Psoas muscle (tissue), 8 donors: ENCODE results near the gene LHFPL4. TPM values are rescaled to one million over a fixed set of nuclear protein-coding genes. Genes with fewer than 3 reads are reported as not detected.
"Not testable (repeated sequence)": the region's sequence is repeated elsewhere in the genome, so short reads cannot be mapped to it uniquely, and the experiment has no call there.

Experiments used
- ATAC-seq, 4 donors: fragments of 200-7000 bp; cut with Tn5 transposase; one replicate each; pipeline ENCODE4 v1.9.1; 2020; ENCODE audit warnings: moderate library complexity in 3 of 4, mild to moderate bottlenecking in 2 of 4
- DNase-seq, 2 donors: peaks; one replicate each; pipeline ENCODE4 v3.0.0-alpha.2; 2020
- H3K27ac ChIP-seq: fragments of 200-600 bp; one replicate; pipeline ENCODE4 v1.8.0; 2022
- H3K27me3 ChIP-seq, 3 donors: fragments of 200-600 bp in 1 of 3; one replicate each; pipeline versions ENCODE4 v1.6.1 to v1.8.0; 2013 to 2022; ENCODE audit warnings: low read length in 2 of 3, mild to moderate bottlenecking in 2 of 3, moderate library complexity in 1 of 3; ENCODE audit not compliant: insufficient read depth in 3 of 3
- H3K36me3 ChIP-seq, 2 donors: fragments of 200-600 bp in 1 of 2; one replicate each; pipeline versions ENCODE4 v1.6.1 to v1.8.0; 2013 to 2022; ENCODE audit warnings: low read depth in 1 of 2, mild to moderate bottlenecking in 1 of 2, moderate library complexity in 1 of 2; ENCODE audit not compliant: insufficient read depth in 1 of 2
- H3K4me1 ChIP-seq: fragments of 200-600 bp; one replicate; pipeline ENCODE4 v1.8.0; 2022
- H3K4me3 ChIP-seq: fragments of 200-600 bp; one replicate; pipeline ENCODE4 v1.8.0; 2022; ENCODE audit warnings: mild to moderate bottlenecking
- H3K9me3 ChIP-seq: fragments of 200-600 bp; one replicate; pipeline ENCODE4 v1.8.0; 2022
- CTCF ChIP-seq: fragments of 200-600 bp; IDR thresholded peaks from one replicate; pipeline ENCODE4 v1.8.0; 2022; ENCODE audit warnings: antibody characterized with exemption
- WGBS, 3 donors: extraction: QIAGEN DNeasy Blood & Tissue Kit; methylation state at CpG; one replicate each; pipeline versions ENCODE4 v1.1.6 to v1.1.7; 2013; 5-methylcytosine and 5-hydroxymethylcytosine counted together
- intact Hi-C, 2 donors: fragments of 100-400 bp; cut with DNase I; formaldehyde crosslinking; loops; one replicate each; pipeline versions ENCODE4 v1.11.0 to v1.14.2; 2022
- polyA plus RNA-seq, 3 donors: library from polyadenylated mRNA; stranded (reverse); fragments of 200-250 nt; gene quantifications; one replicate each; pipeline ENCODE4 v1.2.3, GENCODE V29; 2013
- total RNA-seq, 4 donors: library from RNA; stranded (reverse); fragmentation: NEBNext Ultra II Directional in 2 of 4; extraction: Animal tissue kit (Norgen Biotek cat#: 25700) in 2 of 4; gene quantifications; one replicate each; pipeline versions ENCODE4 v1.2.1 to v1.2.4, GENCODE V29; 2021 to 2023
- donor health status: healthy with polysubstance abuse.
- donor health status: DM: no; HTN: no; CAD: no; lungs with moderate emphysema.
- donor health status: Bipolar disorder and iron deficiency.
- donor health status: healthy.
- donor health status: DM: yes; HTN: yes; CAD: no.
- donor health status: DM: no; HTN: no; CAD: no.
- donor health status: DM: no; HTN: no; CAD: no.
- donor health status: DM: yes; HTN: yes; CAD: no.

Gene LHFPL4
- total and polyA plus RNA-seq, 7 donors = 0.01 TPM; not detected in 6

- DNase-seq = no peak
- TF ChIP-seq CTCF = no peak
- WGBS, 3 donors = 66% methylated on average over 3 of the region's 3 CpGs
- Histone ChIP-seq H3K36me3 (no peaks in the 10 kb centered on the region), H3K9me3 (peaks cover 6% of the 10 kb centered on the region), H3K4me3 (no peak overlapping the region), H3K4me1 (no peaks in the 10 kb centered on the region), H3K27ac (no peak overlapping the region), H3K27me3 (no peaks in the 10 kb centered on the region)
- intact Hi-C loops = no loop called here
- no peak for ATAC-seq
These were observed 28.7 kb upstream of the LHFPL4 start for GRCh38 chr3:9582332-9582731.

GRCh38 chr3:9581742-9582141 lies 28.1 kb upstream of the LHFPL4 start:
- no peak for ATAC-seq
- no peaks in the 10 kb centered on the region for H3K27me3 ChIP-seq
- H3K4me1 ChIP-seq = no peaks in the 10 kb centered on the region
- H3K4me3 ChIP-seq = no peak overlapping the region
- TF ChIP-seq CTCF = no peak
- no peak for DNase-seq
- no peak overlapping the region for H3K27ac ChIP-seq
- WGBS, 3 donors = 47 to 57% (median 51%) methylated on average over 2 of the region's 2 CpGs
- intact Hi-C loops = no loop called here
- H3K9me3 ChIP-seq = peaks cover 6% of the 10 kb centered on the region
- H3K36me3 ChIP-seq = no peaks in the 10 kb centered on the region

GRCh38 chr3:9569054-9569453 lies 15.4 kb upstream of the LHFPL4 start:
- no peak for TF ChIP-seq CTCF
- no peaks in the 10 kb centered on the region for H3K36me3 ChIP-seq
- peaks cover 0 to 4% (median 0%) of the 10 kb centered on the region in 3 donors for H3K27me3 ChIP-seq
- intact Hi-C loops = no loop called here
- peaks cover 18% of the 10 kb centered on the region for H3K9me3 ChIP-seq
- ATAC-seq (no peak), DNase-seq (no peak)
- no peak overlapping the region for H3K27ac ChIP-seq
- no peak overlapping the region for H3K4me3 ChIP-seq
- H3K4me1 ChIP-seq = no peaks in the 10 kb centered on the region
- 81 to 87% (median 83%) methylated on average over 1 of the region's 1 CpG for WGBS, 3 donors

GRCh38 chr3:9565316-9565715 lies 11.7 kb upstream of the LHFPL4 start:
- Histone ChIP-seq H3K36me3 (no peaks in the 10 kb centered on the region), H3K4me1 (no peaks in the 10 kb centered on the region), H3K4me3 (no peak overlapping the region), H3K27ac (no peak overlapping the region), H3K27me3 (peaks cover 0 to 3% (median 0%) of the 10 kb centered on the region in 3 donors), H3K9me3 (peaks cover 18% of the 10 kb centered on the region)
- ATAC-seq = no peak
- no peak for TF ChIP-seq CTCF
- 79 to 91% (median 87%) methylated on average over 2 of the region's 2 CpGs for WGBS, 3 donors
- DNase-seq = no peak
- intact Hi-C loops = no loop called here

- no peak for TF ChIP-seq CTCF
- ATAC-seq (no peak), DNase-seq (no peak)
- Histone ChIP-seq H3K27me3 (peaks cover 0 to 3% (median 0%) of the 10 kb centered on the region in 3 donors), H3K9me3 (peaks cover 18% of the 10 kb centered on the region), H3K36me3 (no peaks in the 10 kb centered on the region), H3K4me1 (no peaks in the 10 kb centered on the region), H3K4me3 (no peak overlapping the region), H3K27ac (no peak overlapping the region)
- WGBS, 3 donors = 68 to 80% (median 72%) methylated on average over 5 of the region's 5 CpGs
- intact Hi-C loops = no loop called here
These were observed 10.2 kb upstream of the LHFPL4 start for GRCh38 chr3:9563851-9564250.

GRCh38 chr3:9560056-9560455 lies 6.4 kb upstream of the LHFPL4 start:
- H3K27ac ChIP-seq, H3K4me3 ChIP-seq, H3K27me3 ChIP-seq, ATAC-seq, intact Hi-C loops, DNase-seq, H3K36me3 ChIP-seq, H3K9me3 ChIP-seq, H3K4me1 ChIP-seq: not testable (repeated sequence)
- 92 to 96% (median 95%) methylated on average over 14 to 24 of the region's 24 CpGs for WGBS, 3 donors
